PFSK-1 (cell line): ENCODE data around the gene NOL3.

Source experiments
- FOXP2 ChIP-seq: optimal IDR thresholded peaks from 2 replicates; pipeline ENCODE3; 2011; ENCODE audit warnings: borderline replicate concordance, control low read depth, inconsistent platforms; ENCODE audit not compliant: insufficient read depth; ENCODE audit errors: extremely low read length, extremely low read depth
- POLR2AphosphoS5 ChIP-seq: IDR thresholded peaks from 2 replicates; pipeline ENCODE4 v1.6.1; 2012; ENCODE audit warnings: low read depth, mild to moderate bottlenecking, control low read depth, low read length, moderate library complexity
- REST ChIP-seq, 2 experiments: IDR thresholded peaks; 2 replicates each; pipeline versions ENCODE4 v1.6.1 to v1.8.0; 2011 to 2012; ENCODE audit warnings: low read depth in 2 of 2, low read length in 2 of 2, control low read depth in 1 of 2, inconsistent platforms in 1 of 2, mild to moderate bottlenecking in 1 of 2, moderate library complexity in 1 of 2; ENCODE audit not compliant: insufficient read depth in 1 of 2
- SIN3A ChIP-seq: IDR thresholded peaks from 2 replicates; pipeline ENCODE4 v1.6.1; 2012; ENCODE audit warnings: mild to moderate bottlenecking, low read length, moderate library complexity, borderline replicate concordance; ENCODE audit not compliant: insufficient read depth
- TAF1 ChIP-seq: IDR thresholded peaks from 2 replicates; pipeline ENCODE4 v1.6.1; 2012; ENCODE audit warnings: low read length, control low read depth, borderline replicate concordance; ENCODE audit not compliant: insufficient read depth

The NOL3 gene

GRCh38 chr16:67184995-67185650 lies 14.8 kb downstream of the NOL3 start:
- no peak for TF ChIP-seq TAF1
- TF ChIP-seq REST (IDR thresholded peaks at IDR 0.05; ENCODE audit: insufficient read depth in 1 of 2, low read depth in 2 of 2, low read length in 2 of 2), result peak; percentile 99
- TF ChIP-seq POLR2AphosphoS5, result no peak
- TF ChIP-seq SIN3A, result peak; percentile 98

GRCh38 chr16:67185651-67186134 lies 15.4 kb downstream of the NOL3 start:
- TF ChIP-seq SIN3A (no peak), REST (IDR thresholded peaks at IDR 0.05; ENCODE audit: insufficient read depth in 1 of 2, low read depth in 2 of 2, low read length in 2 of 2) (no peak), POLR2AphosphoS5 (no peak)

GRCh38 chr16:67186550-67186950 lies 16.2 kb downstream of the NOL3 start:
- TF ChIP-seq SIN3A (no peak), REST (IDR thresholded peaks at IDR 0.05; ENCODE audit: insufficient read depth in 1 of 2, low read depth in 2 of 2, low read length in 2 of 2) (no peak), TAF1 (no peak), FOXP2 (no peak), POLR2AphosphoS5 (no peak)

GRCh38 chr16:67187175-67187890 lies 17.0 kb downstream of the NOL3 start:
- no peak for TF ChIP-seq TAF1

- TF ChIP-seq FOXP2 (no peak), POLR2AphosphoS5 (no peak), REST (IDR thresholded peaks at IDR 0.05; ENCODE audit: insufficient read depth in 1 of 2, low read depth in 2 of 2, low read length in 2 of 2) (no peak), SIN3A (no peak), TAF1 (no peak)
These were observed 18.0 kb downstream of the NOL3 start for GRCh38 chr16:67188323-67188722.
